Neuronal stem cell (in vitro differentiated cells): Measurements from ENCODE around the gene CYBA.
A peak's percentile ranks its signal among the peaks of the same experiment; 100 is the strongest.

Source experiments
- DNase-seq: peaks from one replicate; pipeline ENCODE4 v3.0.0-alpha.2; 2013; ENCODE audit warnings: low spot score
- H2AFZ ChIP-seq: one replicate; pipeline ENCODE4 v1.6.1; 2013; ENCODE audit warnings: mild to moderate bottlenecking, low read length, inconsistent platforms
- H2AK5ac ChIP-seq: 2 replicates; pipeline ENCODE4 v1.6.1; 2013; ENCODE audit warnings: low read depth, mild to moderate bottlenecking, inconsistent platforms, low read length, moderate library complexity, mixed read lengths
- H2BK120ac ChIP-seq: 2 replicates; pipeline ENCODE4 v1.6.1; 2013; ENCODE audit warnings: low read depth, mild to moderate bottlenecking, inconsistent platforms, low read length, moderate library complexity, mixed read lengths
- H2BK12ac ChIP-seq: one replicate; pipeline ENCODE4 v1.6.1; 2013; ENCODE audit warnings: low read length, inconsistent platforms
- H2BK15ac ChIP-seq: 2 replicates; pipeline ENCODE4 v1.6.1; 2013; ENCODE audit warnings: mild to moderate bottlenecking, low read length, inconsistent platforms, mixed read lengths
- H2BK5ac ChIP-seq: one replicate; pipeline ENCODE4 v1.6.1; 2013; ENCODE audit warnings: inconsistent platforms, mild to moderate bottlenecking, low read length, moderate library complexity
- H3K14ac ChIP-seq: one replicate; pipeline ENCODE4 v1.6.1; 2013; ENCODE audit warnings: low read length, inconsistent platforms
- H3K18ac ChIP-seq: 2 replicates; pipeline ENCODE4 v1.6.1; 2013; ENCODE audit warnings: low read length, inconsistent platforms
- H3K23ac ChIP-seq: 2 replicates; pipeline ENCODE4 v1.6.1; 2013; ENCODE audit warnings: low read depth, mild to moderate bottlenecking, mixed read lengths, low read length, inconsistent platforms; ENCODE audit not compliant: poor library complexity
- H3K27ac ChIP-seq: replicated peaks from 3 replicates; pipeline ENCODE4 v1.5.1; 2013; ENCODE audit warnings: low read length, inconsistent platforms
- H3K27me3 ChIP-seq, 3 experiments: 2 replicates each; pipeline ENCODE4 v1.6.1; 2013; ENCODE audit warnings: low read length in 3 of 3, mild to moderate bottlenecking in 2 of 3, inconsistent platforms in 1 of 3, low read depth in 1 of 3, mixed read lengths in 1 of 3, moderate library complexity in 1 of 3; ENCODE audit not compliant: control insufficient read depth in 3 of 3, insufficient read depth in 3 of 3
- H3K36me3 ChIP-seq, 2 donors: replicated peaks in 1 of 2; 2 replicates each; pipeline ENCODE4 v1.6.1; 2013; ENCODE audit warnings: low read length in 2 of 2; ENCODE audit not compliant: control insufficient read depth in 2 of 2, insufficient read depth in 2 of 2
- H3K4ac ChIP-seq: 2 replicates; pipeline ENCODE4 v1.6.1; 2013; ENCODE audit warnings: inconsistent platforms, mild to moderate bottlenecking, low read length, moderate library complexity
- H3K4me1 ChIP-seq, 2 donors: 1 replicate in 1 of 2; 2 replicates in 1 of 2; pipeline ENCODE4 v1.6.1; 2013; ENCODE audit warnings: low read length in 2 of 2, low read depth in 1 of 2; ENCODE audit not compliant: control insufficient read depth in 2 of 2, insufficient read depth in 1 of 2
- H3K4me2 ChIP-seq: one replicate; pipeline ENCODE4 v1.6.1; 2013; ENCODE audit warnings: mild to moderate bottlenecking, low read length, inconsistent platforms; ENCODE audit not compliant: insufficient read depth, poor library complexity, severe bottlenecking
- H3K4me3 ChIP-seq, 2 donors: 2 replicates each; pipeline ENCODE4 v1.5.1; 2013; ENCODE audit warnings: low read length in 2 of 2, mild to moderate bottlenecking in 2 of 2, inconsistent platforms in 1 of 2, moderate library complexity in 1 of 2
- H3K79me1 ChIP-seq: one replicate; pipeline ENCODE4 v1.6.1; 2013; ENCODE audit warnings: low read depth, mild to moderate bottlenecking, inconsistent platforms, low read length, moderate library complexity
- H3K9ac ChIP-seq: one replicate; pipeline ENCODE4 v1.6.1; 2013; ENCODE audit warnings: mild to moderate bottlenecking, low read depth, low read length, inconsistent platforms; ENCODE audit not compliant: poor library complexity
- H3K9me3 ChIP-seq, 2 donors: replicated peaks in 1 of 2; 2 replicates each; pipeline versions ENCODE3 to v1.6.1; 2013; ENCODE audit warnings: low read length in 2 of 2, mild to moderate bottlenecking in 2 of 2, inconsistent platforms in 1 of 2, low read depth in 1 of 2, mixed read lengths in 1 of 2, moderate library complexity in 1 of 2; ENCODE audit not compliant: control insufficient read depth in 2 of 2, insufficient read depth in 1 of 2
- H4K8ac ChIP-seq: one replicate; pipeline ENCODE4 v1.6.1; 2013; ENCODE audit warnings: low read depth, mild to moderate bottlenecking, inconsistent platforms, low read length, moderate library complexity
- H4K91ac ChIP-seq: one replicate; pipeline ENCODE4 v1.6.1; 2013; ENCODE audit warnings: low read length, low read depth, mild to moderate bottlenecking, inconsistent platforms; ENCODE audit not compliant: poor library complexity
- WGBS, 2 donors: extraction: QIAGEN DNeasy Blood & Tissue Kit; methylation state at CpG; one replicate each; pipeline ENCODE4 v1.1.7; 2013; ENCODE audit warnings: missing lambda C conversion rate in 2 of 2, mixed read lengths in 1 of 2; ENCODE audit not compliant: insufficient read length in 2 of 2, insufficient replicate concordance in 1 of 2; ENCODE audit errors: extremely low coverage in 2 of 2; 5-methylcytosine and 5-hydroxymethylcytosine counted together

Gene CYBA

DNA sequence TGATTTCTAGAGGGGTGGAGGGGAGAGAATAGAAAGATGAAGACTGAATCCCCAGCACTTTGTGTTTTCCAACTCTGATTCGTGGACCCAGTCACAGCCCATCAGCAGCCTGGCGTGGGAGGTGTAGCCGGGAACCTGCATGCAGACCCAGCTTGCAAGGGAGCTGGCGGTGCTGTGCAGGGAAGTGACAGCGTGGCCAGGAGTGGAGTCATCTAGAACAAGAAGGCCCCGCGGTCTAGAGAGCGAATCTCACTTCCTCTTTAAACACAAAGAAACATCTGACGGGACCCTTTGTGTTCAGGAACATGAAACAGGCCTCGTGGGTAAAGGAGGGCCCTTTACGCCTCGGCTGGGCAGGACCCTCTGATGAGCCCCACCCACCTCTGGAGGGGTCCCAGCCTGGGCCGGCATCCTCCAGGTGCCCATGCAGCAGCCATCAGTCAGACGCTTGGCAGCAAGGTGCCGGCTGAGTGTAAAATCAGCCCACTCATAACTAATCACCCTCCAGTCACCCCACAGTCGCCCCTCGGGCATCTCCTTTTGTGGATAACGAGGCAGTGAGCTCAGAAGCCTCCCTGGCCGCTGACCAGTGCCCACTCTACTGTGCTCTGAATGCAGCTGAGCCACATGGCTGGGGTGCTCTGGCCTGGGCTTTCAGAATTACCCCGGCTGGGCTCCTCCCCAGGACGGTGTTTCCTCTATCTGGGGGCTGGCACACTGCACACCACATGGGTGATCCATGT, 31.0 kb upstream of the CYBA start:
- Histone ChIP-seq H2BK5ac (no peak overlapping the region), H2BK120ac (no peak overlapping the region), H3K18ac (no peak overlapping the region), H3K27ac (no peak overlapping the region), H3K4ac (peak overlapping the region; percentile 37), H4K91ac (no peak overlapping the region), H3K23ac (peak overlapping the region; percentile 99), H3K79me1 (no peaks in the 10 kb centered on the region), H3K36me3 (no peaks in the 10 kb centered on the region), H3K14ac (no peak overlapping the region), H2AK5ac (no peak overlapping the region), H3K9me3 (no peaks in the 10 kb centered on the region), H3K27me3 (peaks cover 8 to 30% (median 21%) of the 10 kb centered on the region in 3 experiments), H2BK15ac (peak overlapping the region; percentile 67), H3K4me3 (no peak overlapping the region), H3K4me2 (no peak overlapping the region), H2AFZ (peak overlapping the region; percentile 69), H3K9ac (peak overlapping the region; percentile 44), H2BK12ac (peak overlapping the region; percentile 58), H4K8ac (no peak overlapping the region), H3K4me1 (peaks cover 15 to 21% of the 10 kb centered on the region in 2 donors)
- no peak for DNase-seq
- no CpG with 5 or more reads among the region's 21 CpGs for WGBS, 2 donors

DNA sequence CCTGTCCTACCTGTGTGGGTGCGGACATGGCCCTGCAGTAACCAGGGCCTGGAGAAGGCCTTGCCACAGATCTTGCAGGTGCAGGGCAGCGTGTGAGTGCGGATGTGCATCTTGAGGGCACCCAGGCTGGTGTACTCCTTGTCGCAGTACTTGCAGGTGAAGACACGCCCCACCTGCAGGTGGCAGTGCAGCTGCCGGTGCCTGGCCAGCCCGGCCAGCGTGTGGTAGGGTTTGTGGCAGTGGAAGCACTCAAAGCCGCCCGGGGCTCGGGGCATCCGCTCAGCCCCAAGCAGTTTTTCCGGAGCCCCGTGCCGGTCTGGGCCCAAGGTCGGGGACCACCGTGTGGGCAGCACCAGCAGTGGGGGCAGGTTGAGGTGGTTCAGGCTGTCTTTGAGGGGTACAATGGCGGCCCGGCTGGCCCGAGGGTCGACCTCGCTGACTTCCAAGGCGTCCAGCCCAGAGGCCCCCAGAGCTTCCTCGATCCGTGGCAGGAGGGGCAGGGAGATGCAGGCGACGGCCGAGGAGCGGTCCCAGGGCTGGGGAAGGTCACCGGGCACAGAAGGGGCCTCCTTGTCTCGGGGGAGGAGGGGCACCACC, 30.3 kb upstream of the CYBA start:
- H3K4me1 ChIP-seq = peaks cover 11 to 19% of the 10 kb centered on the region in 2 donors
- H3K9ac ChIP-seq = peak overlapping the region; percentile 86
- no CpG with 5 or more reads among the region's 31 CpGs for WGBS, 2 donors
- peak overlapping the region; percentile 67 for H2BK15ac ChIP-seq
- H3K9me3 ChIP-seq = no peaks in the 10 kb centered on the region
- H3K27ac ChIP-seq = no peak overlapping the region
- peak overlapping the region; percentile 72 for H4K91ac ChIP-seq
- no peaks in the 10 kb centered on the region for H3K79me1 ChIP-seq
- peak overlapping the region; percentile 93 for H3K4ac ChIP-seq
- peaks cover 8 to 26% (median 17%) of the 10 kb centered on the region in 3 experiments for H3K27me3 ChIP-seq
- H3K18ac ChIP-seq = peak overlapping the region; percentile 48
- H2AK5ac ChIP-seq = peak overlapping the region; percentile 56
- no peaks in the 10 kb centered on the region for H3K36me3 ChIP-seq
- H4K8ac ChIP-seq = peak overlapping the region; percentile 17
- H2BK12ac ChIP-seq = peak overlapping the region; percentile 90
- H2AFZ ChIP-seq = peak overlapping the region; percentile 69
- DNase-seq = no peak
- no peak overlapping the region for H2BK120ac ChIP-seq
- H3K23ac ChIP-seq = peak overlapping the region; percentile 99
- H3K4me3 ChIP-seq = no peak overlapping the region
- peak overlapping the region; percentile 82 for H3K14ac ChIP-seq
- H2BK5ac ChIP-seq = no peak overlapping the region
- H3K4me2 ChIP-seq = no peak overlapping the region

DNA sequence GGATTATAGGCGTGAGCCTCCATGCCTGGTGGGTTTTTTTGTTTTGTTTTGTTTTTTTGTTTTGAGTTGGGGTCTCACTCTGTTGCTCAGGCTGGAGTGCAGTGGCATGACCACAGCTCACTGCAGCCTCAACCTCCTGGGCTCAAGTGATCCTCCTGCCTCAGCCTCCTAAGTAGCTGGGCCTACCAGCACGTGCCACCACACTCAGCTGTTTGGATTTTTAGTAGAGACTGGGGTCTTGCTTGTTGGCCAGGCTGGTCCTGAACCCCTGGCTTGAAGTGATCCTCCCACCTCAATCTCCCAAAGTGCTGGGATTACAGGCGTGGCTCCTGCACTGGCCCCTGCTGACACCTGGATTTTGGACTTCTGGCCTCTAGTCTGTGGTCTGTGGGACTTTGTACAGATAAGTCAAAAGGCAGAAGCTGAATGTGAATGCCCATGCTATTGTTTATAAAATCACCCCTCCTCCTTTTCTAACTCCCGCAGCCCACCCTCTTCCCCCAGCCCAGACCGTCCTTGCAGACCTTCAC, 29.8 kb upstream of the CYBA start:
- H3K23ac ChIP-seq = peak overlapping the region; percentile 99
- peaks cover 8 to 14% of the 10 kb centered on the region in 2 donors for H3K4me1 ChIP-seq
- no peak overlapping the region for H3K27ac ChIP-seq
- no CpG with 5 or more reads among the region's 5 CpGs for WGBS, 2 donors
- H3K4me2 ChIP-seq = no peak overlapping the region
- peak overlapping the region; percentile 72 for H4K91ac ChIP-seq
- no peak overlapping the region for H2BK15ac ChIP-seq
- H3K9ac ChIP-seq = peak overlapping the region; percentile 86
- H3K18ac ChIP-seq = no peak overlapping the region
- H3K27me3 ChIP-seq = peaks cover 5 to 20% (median 11%) of the 10 kb centered on the region in 3 experiments
- no peaks in the 10 kb centered on the region for H3K36me3 ChIP-seq
- no peak overlapping the region for H2AFZ ChIP-seq
- H2BK12ac ChIP-seq = peak overlapping the region; percentile 90
- peak overlapping the region; percentile 82 for H3K14ac ChIP-seq
- no peak overlapping the region for H3K4me3 ChIP-seq
- no peaks in the 10 kb centered on the region for H3K79me1 ChIP-seq
- H3K4ac ChIP-seq = peak overlapping the region; percentile 93
- H3K9me3 ChIP-seq = no peaks in the 10 kb centered on the region
- DNase-seq = no peak
- H4K8ac ChIP-seq = no peak overlapping the region
- H2BK120ac ChIP-seq = no peak overlapping the region
- H2AK5ac ChIP-seq = peak overlapping the region; percentile 56
- no peak overlapping the region for H2BK5ac ChIP-seq
